ENCODE results near the gene LRRC3.
"Not testable (repeated sequence)": the region's sequence is repeated elsewhere in the genome, so short reads cannot be mapped to it uniquely, and the experiment has no call there.

Gene LRRC3

GRCh38 chr21:44499631-44500030 is 44.3 kb downstream of the LRRC3 start:
- no peak overlapping the region for H3K4me3 Mint-ChIP-seq
- H3K9me3 Mint-ChIP-seq: no peaks in the 10 kb centered on the region
- peaks cover 25% of the 10 kb centered on the region for H3K27me3 Mint-ChIP-seq
- no peak for ATAC-seq
- H3K4me1 Mint-ChIP-seq: peaks cover 8% of the 10 kb centered on the region
- no peak for DNase-seq
- H3K27ac Mint-ChIP-seq: no peak overlapping the region

- peaks cover 8% of the 10 kb centered on the region for H3K4me1 Mint-ChIP-seq
- no peak for DNase-seq
- H3K9me3 Mint-ChIP-seq: no peaks in the 10 kb centered on the region
- H3K27me3 Mint-ChIP-seq: peaks cover 24% of the 10 kb centered on the region
- H3K4me3 Mint-ChIP-seq: no peak overlapping the region
- no peak overlapping the region for H3K27ac Mint-ChIP-seq
- ATAC-seq: no peak
Measured at GRCh38 chr21:44500111-44500510, 44.8 kb downstream of the LRRC3 start.

GRCh38 chr21:44502171-44502958 is 47.1 kb downstream of the LRRC3 start:
- Mint-ChIP-seq H3K27me3 (peaks cover 4% of the 10 kb centered on the region), H3K4me3 (no peak overlapping the region), H3K4me1 (peaks cover 8% of the 10 kb centered on the region), H3K9me3 (no peaks in the 10 kb centered on the region), H3K27ac (no peak overlapping the region)
- DNase-seq: no peak
- no peak for ATAC-seq

DNA sequence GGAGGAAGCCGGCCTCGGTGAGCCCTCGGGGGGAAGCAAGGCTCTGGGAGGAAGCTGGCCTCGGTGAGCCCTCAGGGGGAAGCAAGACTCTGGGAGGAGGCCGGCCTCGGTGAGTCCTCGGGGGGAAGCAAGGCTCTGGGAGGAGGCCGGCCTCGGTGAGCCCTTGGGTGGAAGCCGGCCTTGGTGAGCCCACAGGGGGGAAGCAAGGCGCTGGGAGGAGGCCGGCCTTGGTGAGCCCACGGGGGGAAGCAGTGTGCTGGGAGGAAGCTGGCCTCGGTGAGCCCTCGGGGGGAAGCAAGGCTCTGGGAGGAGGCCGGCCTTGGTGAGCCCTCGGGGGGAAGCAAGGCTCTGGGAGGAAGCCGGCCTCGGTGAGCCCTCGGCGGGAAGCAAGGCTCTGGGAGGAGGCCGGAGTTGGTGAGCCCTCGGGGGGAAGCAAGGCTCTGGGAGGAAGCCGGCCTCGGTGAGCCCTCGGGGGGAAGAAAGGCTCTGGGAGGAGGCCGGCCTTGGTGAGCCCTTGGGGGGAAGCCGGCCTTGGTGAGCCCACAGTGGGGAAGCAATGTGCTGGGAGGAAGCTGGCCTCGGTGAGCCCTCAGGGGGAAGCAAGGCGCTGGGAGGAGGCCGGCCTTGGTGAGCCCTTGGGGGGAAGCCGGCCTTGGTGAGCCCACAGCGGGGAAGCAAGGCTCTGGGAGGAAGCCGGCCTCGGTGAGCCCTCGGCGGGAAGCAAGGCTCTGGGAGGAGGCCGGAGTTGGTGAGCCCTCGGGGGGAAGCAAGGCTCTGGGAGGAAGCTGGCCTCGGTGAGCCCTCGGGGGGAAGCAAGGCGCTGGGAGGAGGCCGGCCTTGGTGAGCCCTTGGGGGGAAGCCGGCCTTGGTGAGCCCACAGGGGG is 47.9 kb downstream of the LRRC3 start:
- H3K9me3 Mint-ChIP-seq, ATAC-seq, H3K4me3 Mint-ChIP-seq, DNase-seq, H3K4me1 Mint-ChIP-seq, H3K27me3 Mint-ChIP-seq: not testable (repeated sequence)
- H3K27ac Mint-ChIP-seq: peak overlapping the region; percentile 19 to 83

- ATAC-seq (no peak), DNase-seq (no peak)
- Mint-ChIP-seq H3K9me3 (no peaks in the 10 kb centered on the region), H3K4me3 (no peak overlapping the region), H3K27ac (peak overlapping the region; percentile 19 to 83), H3K4me1 (peaks cover 8% of the 10 kb centered on the region), H3K27me3 (no peaks in the 10 kb centered on the region)
Measured at GRCh38 chr21:44503901-44504399, 48.6 kb downstream of the LRRC3 start.

DNA sequence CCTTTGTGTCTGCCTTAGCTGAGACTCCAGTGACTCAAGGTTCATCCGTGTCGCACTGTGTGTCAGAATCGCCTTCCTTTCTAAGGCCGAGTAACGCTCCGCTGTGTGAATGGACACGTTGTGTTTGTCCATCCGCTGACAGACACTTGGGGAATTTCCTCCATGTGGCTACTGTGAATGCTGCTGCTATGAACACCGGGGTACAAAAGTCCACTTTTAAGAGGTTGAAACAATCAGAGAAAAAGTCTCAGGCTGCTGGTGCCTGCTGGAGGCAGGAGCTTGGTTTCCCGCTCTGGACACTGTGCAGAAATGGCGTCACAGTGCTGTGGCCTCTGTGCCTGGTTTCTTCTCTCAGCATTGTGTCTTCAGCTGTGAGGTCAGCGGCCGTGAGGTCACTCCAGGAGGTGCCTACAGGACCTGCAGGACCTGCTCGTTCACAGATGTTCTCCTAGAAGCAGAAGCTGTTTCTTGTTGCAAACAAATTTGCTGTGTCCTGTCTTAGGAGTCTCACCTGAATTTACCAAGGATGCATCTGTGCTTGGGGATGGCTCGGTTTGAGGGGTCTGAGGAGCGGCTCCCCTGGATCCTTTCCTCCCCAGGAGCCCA is 50.5 kb downstream of the LRRC3 start:
- no peak overlapping the region for H3K4me3 Mint-ChIP-seq
- ATAC-seq (no peak), DNase-seq (no peak)
- peaks cover 13% of the 10 kb centered on the region for H3K4me1 Mint-ChIP-seq
- peak overlapping the region in 1 of 2 donors; percentile 19 for H3K27ac Mint-ChIP-seq
- no peaks in the 10 kb centered on the region for H3K9me3 Mint-ChIP-seq
- no peaks in the 10 kb centered on the region for H3K27me3 Mint-ChIP-seq

- Mint-ChIP-seq H3K9me3 (no peaks in the 10 kb centered on the region), H3K4me3 (no peak overlapping the region), H3K27me3 (no peaks in the 10 kb centered on the region), H3K27ac (no peak overlapping the region), H3K4me1 (peaks cover 17% of the 10 kb centered on the region)
- no peak for ATAC-seq
- DNase-seq: no peak
Measured at GRCh38 chr21:44506279-44507255, 51.3 kb downstream of the LRRC3 start.

DNA sequence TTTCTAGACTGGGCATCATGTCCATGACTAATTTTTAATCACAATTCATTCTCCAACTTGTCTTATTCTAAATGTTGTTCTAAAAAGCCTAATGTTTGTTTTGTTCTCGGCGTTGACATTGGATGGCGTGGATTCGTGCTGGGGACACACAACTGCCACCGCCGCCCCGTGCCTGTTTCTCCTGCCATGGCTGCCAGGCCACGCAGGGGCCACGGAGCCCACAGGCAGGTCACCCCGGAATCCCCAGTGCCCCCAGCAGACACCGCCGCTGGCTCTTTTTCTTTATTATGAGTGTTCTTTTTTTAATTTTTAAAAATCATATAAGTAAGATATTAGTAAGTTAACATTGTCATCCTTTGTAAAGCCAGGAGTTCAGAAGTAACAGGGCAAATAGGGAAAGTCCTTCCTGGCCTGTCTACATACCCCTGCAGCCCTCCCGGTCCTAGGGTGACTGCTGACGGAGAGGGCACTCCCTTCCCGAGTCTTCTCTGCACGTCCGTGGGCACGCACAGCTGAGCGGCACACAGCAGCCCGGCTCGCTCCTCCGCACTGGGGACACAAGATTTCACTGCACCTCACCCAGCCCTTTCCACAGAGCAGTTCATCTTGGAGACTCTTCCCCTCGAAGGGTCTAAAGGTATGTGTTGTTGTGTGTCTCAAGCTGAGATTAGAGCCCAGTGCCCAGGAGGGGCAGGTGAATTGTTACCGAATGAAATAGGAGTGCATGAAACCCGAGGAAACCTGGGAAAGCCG is 52.5 kb downstream of the LRRC3 start:
- peaks cover 26% of the 10 kb centered on the region for H3K4me1 Mint-ChIP-seq
- H3K9me3 Mint-ChIP-seq: no peaks in the 10 kb centered on the region
- no peak overlapping the region for H3K27ac Mint-ChIP-seq
- ATAC-seq (no peak), DNase-seq (no peak)
- no peak overlapping the region for H3K4me3 Mint-ChIP-seq
- no peaks in the 10 kb centered on the region for H3K27me3 Mint-ChIP-seq

- Mint-ChIP-seq H3K27me3 (no peaks in the 10 kb centered on the region), H3K4me3 (no peak overlapping the region), H3K4me1 (peaks cover 26% of the 10 kb centered on the region), H3K27ac (no peak overlapping the region), H3K9me3 (no peaks in the 10 kb centered on the region)
- DNase-seq (no peak), ATAC-seq (no peak)
Measured at GRCh38 chr21:44508426-44508710, 53.1 kb downstream of the LRRC3 start.

GRCh38 chr21:44508711-44509445 is 53.6 kb downstream of the LRRC3 start:
- Mint-ChIP-seq H3K9me3 (no peaks in the 10 kb centered on the region), H3K4me1 (peaks cover 24% of the 10 kb centered on the region), H3K27ac (no peak overlapping the region), H3K27me3 (no peaks in the 10 kb centered on the region), H3K4me3 (no peak overlapping the region)
- DNase-seq (no peak), ATAC-seq (no peak)

DNA sequence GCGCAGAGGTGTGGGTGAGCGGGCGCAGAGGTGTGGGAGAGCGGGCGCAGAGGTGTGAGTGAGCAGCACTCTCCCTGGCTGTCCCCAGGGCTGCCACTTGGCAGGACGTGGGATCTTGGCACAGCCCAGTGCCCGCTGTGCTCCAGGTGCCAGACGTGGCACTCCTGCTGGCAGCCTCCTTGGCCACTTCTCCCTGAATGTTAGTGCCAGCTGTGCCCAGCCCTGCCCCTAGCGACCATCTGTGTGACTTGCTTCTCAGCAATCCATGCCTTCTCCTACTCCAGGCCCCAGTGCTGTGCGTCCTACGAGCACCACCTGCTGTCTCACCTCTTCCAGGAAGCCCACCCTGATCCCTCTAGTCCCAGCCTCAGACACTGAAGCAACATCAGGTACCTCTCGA is 54.2 kb downstream of the LRRC3 start:
- Mint-ChIP-seq H3K27ac (peak overlapping the region in 1 of 2 donors; percentile 54), H3K9me3 (no peaks in the 10 kb centered on the region), H3K27me3 (no peaks in the 10 kb centered on the region), H3K4me1 (peaks cover 18% of the 10 kb centered on the region), H3K4me3 (no peak overlapping the region)
- no peak for DNase-seq
- ATAC-seq: no peak

DNA sequence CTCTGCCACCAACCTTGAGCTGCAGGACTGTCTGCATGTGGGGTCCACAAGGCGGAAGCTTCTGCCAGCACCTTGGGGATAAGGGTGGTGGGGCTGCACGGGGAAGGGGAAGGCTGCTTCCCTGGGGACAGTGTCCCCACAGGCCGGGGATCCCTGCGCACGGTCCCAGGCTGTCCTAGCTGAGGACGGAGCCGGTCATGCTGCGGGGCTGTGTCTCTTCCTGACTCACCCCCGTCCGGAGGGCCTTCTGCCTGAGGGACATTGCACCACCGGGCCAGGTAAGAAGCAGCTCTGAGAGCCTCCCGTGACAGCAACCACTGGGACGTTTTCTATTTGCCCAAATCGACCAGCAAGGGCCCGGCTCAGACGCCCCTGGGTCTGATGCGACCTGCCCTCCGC is 54.8 kb downstream of the LRRC3 start:
- Mint-ChIP-seq H3K4me1 (peaks cover 18% of the 10 kb centered on the region), H3K27me3 (no peaks in the 10 kb centered on the region), H3K4me3 (peak overlapping the region in 1 of 2 donors; percentile 37), H3K27ac (peak overlapping the region in 1 of 2 donors; percentile 54), H3K9me3 (no peaks in the 10 kb centered on the region)
- DNase-seq: no peak
- peak; percentile 13 for ATAC-seq

GRCh38 chr21:44510508-44511218 is 55.4 kb downstream of the LRRC3 start:
- Mint-ChIP-seq H3K4me1 (peaks cover 18% of the 10 kb centered on the region), H3K9me3 (no peaks in the 10 kb centered on the region), H3K27ac (no peak overlapping the region), H3K4me3 (peak overlapping the region; percentile 37), H3K27me3 (no peaks in the 10 kb centered on the region)
- peak; percentile 87 for ATAC-seq
- DNase-seq: peak; percentile 81

All from stimulated activated naive CD8-positive, alpha-beta T cell treated with anti-CD3 and anti-CD28 coated beads, Interleukin-15, amount 100 ng/mL, for 72 hours (primary cell).